OCI-LY1 (cell line): ENCODE measurements around the gene SLCO3A1.

Experiments used
- H2AFZ ChIP-seq: fragments of 200-600 bp; sonication (generic), shearing (Covaris generic); 2 replicates; pipeline ENCODE4 v1.6.0; 2014; ENCODE audit warnings: antibody characterized with exemption, mild to moderate bottlenecking, low read length
- H3F3A ChIP-seq: fragments of 200-600 bp; sonication (generic), shearing (Covaris generic); 2 replicates; pipeline ENCODE4 v1.6.0; 2014; ENCODE audit warnings: mild to moderate bottlenecking, antibody characterized with exemption, low read length, moderate library complexity; ENCODE audit not compliant: insufficient read depth
- H3K27ac ChIP-seq: fragments of 200-600 bp; sonication (generic); 2 replicates; pipeline ENCODE4 v1.5.1; 2014; ENCODE audit warnings: low read length, mixed run types, mild to moderate bottlenecking, low read depth; ENCODE audit not compliant: poor library complexity, severe bottlenecking
- H3K27me3 ChIP-seq: fragments of 200-600 bp; sonication (generic); 2 replicates; pipeline ENCODE4 v1.6.0; 2014; ENCODE audit warnings: antibody characterized with exemption, mild to moderate bottlenecking, low read length, moderate library complexity; ENCODE audit not compliant: insufficient read depth
- H3K36me3 ChIP-seq: fragments of 200-600 bp; sonication (generic); 2 replicates; pipeline ENCODE4 v1.6.1; 2014; ENCODE audit warnings: mild to moderate bottlenecking, antibody characterized with exemption, low read length, moderate library complexity, mixed read lengths; ENCODE audit not compliant: insufficient read depth
- H3K4me1 ChIP-seq: fragments of 200-600 bp; sonication (generic); 2 replicates; pipeline ENCODE4 v1.5.1; 2014; ENCODE audit warnings: mild to moderate bottlenecking, low read length, moderate library complexity; ENCODE audit not compliant: insufficient read depth, severe bottlenecking
- H3K4me2 ChIP-seq: fragments of 200-600 bp; sonication (generic), shearing (Covaris generic); 2 replicates; pipeline ENCODE4 v1.6.1; 2014; ENCODE audit warnings: low read length
- H3K4me3 ChIP-seq: fragments of 200-600 bp; sonication (generic); 2 replicates; pipeline ENCODE4 v1.5.1; 2014; ENCODE audit warnings: low read length, low read depth, mild to moderate bottlenecking, mixed read lengths; ENCODE audit not compliant: poor library complexity, severe bottlenecking
- H3K79me2 ChIP-seq: fragments of 200-600 bp; shearing (Covaris generic); 2 replicates; pipeline ENCODE4 v1.6.1; 2016; ENCODE audit warnings: mixed run types, low read length, mixed read lengths; ENCODE audit not compliant: insufficient read depth
- H3K9ac ChIP-seq: fragments of 200-600 bp; sonication (generic), shearing (Covaris generic); 2 replicates; pipeline ENCODE4 v1.6.1; 2014; ENCODE audit warnings: mild to moderate bottlenecking, low read length, mixed read lengths
- H3K9me2 ChIP-seq: fragments of 200-600 bp; sonication (generic), shearing (Covaris generic); 2 replicates; pipeline ENCODE4 v1.6.1; 2014; ENCODE audit warnings: low read depth, mild to moderate bottlenecking, low read length, mixed read lengths
- H3K9me3 ChIP-seq: fragments of 200-600 bp; shearing (Covaris generic); 2 replicates; pipeline ENCODE4 v1.6.1; 2014; ENCODE audit warnings: low read length, mixed read lengths
- H4K20me1 ChIP-seq: fragments of 200-600 bp; sonication (generic), shearing (Covaris generic); 2 replicates; pipeline ENCODE4 v1.6.0; 2016; ENCODE audit warnings: mild to moderate bottlenecking, low read length; ENCODE audit not compliant: insufficient read depth
- CTCF ChIP-seq: fragments of 200-600 bp; sonication (generic), shearing (Covaris generic); IDR thresholded peaks from 2 replicates; pipeline ENCODE4 v1.5.1; 2017; ENCODE audit warnings: mild to moderate bottlenecking, antibody characterized with exemption, low read length, moderate library complexity, mixed read lengths
- EZH2 ChIP-seq: fragments of 200-600 bp; sonication (generic), shearing (Covaris generic); IDR thresholded peaks from 2 replicates; pipeline ENCODE4 v1.8.0; 2017; ENCODE audit warnings: borderline replicate concordance, mixed run types, mild to moderate bottlenecking, antibody characterized with exemption, low read length, moderate library complexity, mixed read lengths

SLCO3A1 gene

GRCh38 chr15:91946581-91947292 lies 93.2 kb downstream of the SLCO3A1 start:
- Histone ChIP-seq H3K4me3 (no peak overlapping the region), H3K9me2 (no peaks in the 10 kb centered on the region), H3K27me3 (no peaks in the 10 kb centered on the region), H3F3A (no peaks in the 10 kb centered on the region), H3K9me3 (no peaks in the 10 kb centered on the region), H2AFZ (no peak overlapping the region), H3K9ac (no peak overlapping the region), H3K79me2 (no peaks in the 10 kb centered on the region), H4K20me1 (no peaks in the 10 kb centered on the region), H3K4me1 (no peaks in the 10 kb centered on the region), H3K4me2 (no peak overlapping the region), H3K36me3 (no peaks in the 10 kb centered on the region), H3K27ac (no peak overlapping the region)
- no peak for TF ChIP-seq EZH2
- no peak for TF ChIP-seq CTCF

- H3K79me2 ChIP-seq: no peaks in the 10 kb centered on the region
- H4K20me1 ChIP-seq: no peaks in the 10 kb centered on the region
- no peaks in the 10 kb centered on the region for H3K4me1 ChIP-seq
- H3K27me3 ChIP-seq: no peaks in the 10 kb centered on the region
- H3K36me3 ChIP-seq: no peaks in the 10 kb centered on the region
- H3K4me3 ChIP-seq: no peak overlapping the region
- no peaks in the 10 kb centered on the region for H3F3A ChIP-seq
- no peak overlapping the region for H3K27ac ChIP-seq
- TF ChIP-seq CTCF: no peak
- no peak for TF ChIP-seq EZH2
- H3K4me2 ChIP-seq: no peak overlapping the region
- no peak overlapping the region for H3K9ac ChIP-seq
- no peaks in the 10 kb centered on the region for H3K9me2 ChIP-seq
- H3K9me3 ChIP-seq: no peaks in the 10 kb centered on the region
- no peak overlapping the region for H2AFZ ChIP-seq
Measured at GRCh38 chr15:91947293-91947679, 93.8 kb downstream of the SLCO3A1 start.

GRCh38 chr15:91947683-91948608 lies 94.4 kb downstream of the SLCO3A1 start:
- no peak overlapping the region for H3K27ac ChIP-seq
- no peaks in the 10 kb centered on the region for H3K36me3 ChIP-seq
- TF ChIP-seq EZH2: no peak
- TF ChIP-seq CTCF: no peak
- no peaks in the 10 kb centered on the region for H3K9me2 ChIP-seq
- no peak overlapping the region for H2AFZ ChIP-seq
- no peaks in the 10 kb centered on the region for H3K27me3 ChIP-seq
- H4K20me1 ChIP-seq: no peaks in the 10 kb centered on the region
- no peaks in the 10 kb centered on the region for H3K79me2 ChIP-seq
- no peak overlapping the region for H3K9ac ChIP-seq
- H3K4me2 ChIP-seq: no peak overlapping the region
- H3K4me3 ChIP-seq: no peak overlapping the region
- H3K4me1 ChIP-seq: no peaks in the 10 kb centered on the region
- no peaks in the 10 kb centered on the region for H3K9me3 ChIP-seq
- H3F3A ChIP-seq: no peaks in the 10 kb centered on the region
